ENCODE results near the gene MANEA.
A peak's percentile ranks its signal among the peaks of the same experiment; 100 is the strongest.
"Not testable (repeated sequence)": the region's sequence is repeated elsewhere in the genome, so short reads cannot be mapped to it uniquely, and the experiment has no call there.

MANEA gene

GRCh38 chr6:95577304-95578105 lies at the start of gene MANEA:
TSS of gene MANEA (plus strand) at chr6:95577535. CDS start at chr6:95586440, 8,905 bp downstream.
- DNase-seq: peak; percentile 80

GRCh38 chr6:95529762-95530161 lies 47.6 kb upstream of the MANEA start:
- DNase-seq: no peak

GRCh38 chr6:95530176-95530819 lies 47.0 kb upstream of the MANEA start:
- no peak for DNase-seq

- DNase-seq: no peak
Observed at GRCh38 chr6:95543798-95544197, 33.5 kb upstream of the MANEA start.

GRCh38 chr6:95544517-95545225 lies 32.7 kb upstream of the MANEA start:
- no peak for DNase-seq

GRCh38 chr6:95545226-95545625 lies 32.1 kb upstream of the MANEA start:
- no peak for DNase-seq

- no peak for DNase-seq
Observed at GRCh38 chr6:95545686-95546085, 31.6 kb upstream of the MANEA start.

- no peak for DNase-seq
Observed at GRCh38 chr6:95546148-95546547, 31.2 kb upstream of the MANEA start.

- no peak for DNase-seq
Observed at GRCh38 chr6:95547043-95547442, 30.3 kb upstream of the MANEA start.

GRCh38 chr6:95548188-95548786 lies 29.0 kb upstream of the MANEA start:
- no peak for DNase-seq

GRCh38 chr6:95551678-95552324 lies 25.5 kb upstream of the MANEA start:
- DNase-seq: no peak

GRCh38 chr6:95553880-95554279 lies 23.5 kb upstream of the MANEA start:
- no peak for DNase-seq

- DNase-seq: not testable (repeated sequence)
Observed at GRCh38 chr6:95560956-95561355, 16.4 kb upstream of the MANEA start.

- no peak for DNase-seq
Observed at GRCh38 chr6:95569560-95569959, 7.8 kb upstream of the MANEA start.

- no peak for DNase-seq
Observed at GRCh38 chr6:95572098-95572497, 5.2 kb upstream of the MANEA start.

GRCh38 chr6:95574811-95575210 lies 2.5 kb upstream of the MANEA start:
- DNase-seq: no peak

- no peak for DNase-seq
Observed at GRCh38 chr6:95576218-95576997, 927 bp upstream of the MANEA start.

GRCh38 chr6:95576998-95577303 lies 384 bp upstream of the MANEA start:
- DNase-seq: no peak

- no peak for DNase-seq
Observed at GRCh38 chr6:95578106-95578410, 723 bp downstream of the MANEA start.

GRCh38 chr6:95581073-95581472 lies 3.7 kb downstream of the MANEA start:
- DNase-seq: no peak

GRCh38 chr6:95584226-95584625 lies 6.9 kb downstream of the MANEA start:
- DNase-seq: not testable (repeated sequence)

- no peak for DNase-seq
Observed at GRCh38 chr6:95587989-95588388, 10.7 kb downstream of the MANEA start.
